Activated CD8-positive, alpha-beta memory T cell treated with anti-CD3 and anti-CD28 coated beads, Interleukin-2, amount 50 U/mL, for 48 hours (primary cell): Measurements from ENCODE around the gene RFK.

Experiments used
- DNase-seq: peaks from one replicate; pipeline ENCODE4 v3.0.0-alpha.2; 2020

The RFK gene

GRCh38 chr9:76405868-76406267 lies 11.6 kb upstream of the RFK start:
- no peak for DNase-seq

DNA sequence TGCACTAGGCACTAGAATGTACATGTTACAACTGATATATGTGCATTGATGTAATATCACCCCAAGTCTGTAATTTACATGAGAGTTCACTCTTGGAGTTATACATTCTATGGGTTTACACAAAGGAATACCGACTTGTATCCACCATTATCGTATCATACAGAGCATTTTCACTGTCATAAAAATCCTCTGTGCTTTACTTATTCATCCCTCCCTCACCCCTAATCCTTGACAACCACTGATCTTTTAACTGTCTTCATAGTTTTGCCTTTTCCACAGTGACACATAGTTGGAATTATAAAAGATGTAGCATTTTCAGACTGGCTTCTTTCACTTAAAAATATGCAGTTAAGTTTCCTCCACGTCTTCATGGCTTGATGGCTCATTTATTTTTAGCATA lies 11.1 kb upstream of the RFK start:
- no peak for DNase-seq

DNA sequence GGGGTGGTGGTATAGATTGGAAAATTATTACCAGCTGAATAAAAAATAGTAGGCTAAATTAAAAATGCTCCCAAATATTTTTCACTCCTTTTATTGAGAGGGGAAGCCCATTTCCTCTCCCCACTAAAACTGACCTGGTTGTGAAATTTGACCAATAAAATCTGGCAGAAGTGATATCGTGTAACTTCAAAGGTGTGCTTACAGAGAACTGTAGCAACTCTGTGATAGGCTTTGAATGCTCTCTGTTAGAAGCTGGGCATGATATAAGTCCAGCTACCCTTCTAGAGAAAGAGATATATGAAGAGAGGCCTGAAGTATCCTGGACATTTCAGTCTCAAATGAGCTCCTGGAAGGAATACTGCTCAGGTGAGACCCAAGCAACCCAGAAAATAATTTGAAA lies 10.2 kb upstream of the RFK start:
- no peak for DNase-seq

- DNase-seq: no peak
Observed at GRCh38 chr9:76403352-76403751, 9.1 kb upstream of the RFK start.

DNA sequence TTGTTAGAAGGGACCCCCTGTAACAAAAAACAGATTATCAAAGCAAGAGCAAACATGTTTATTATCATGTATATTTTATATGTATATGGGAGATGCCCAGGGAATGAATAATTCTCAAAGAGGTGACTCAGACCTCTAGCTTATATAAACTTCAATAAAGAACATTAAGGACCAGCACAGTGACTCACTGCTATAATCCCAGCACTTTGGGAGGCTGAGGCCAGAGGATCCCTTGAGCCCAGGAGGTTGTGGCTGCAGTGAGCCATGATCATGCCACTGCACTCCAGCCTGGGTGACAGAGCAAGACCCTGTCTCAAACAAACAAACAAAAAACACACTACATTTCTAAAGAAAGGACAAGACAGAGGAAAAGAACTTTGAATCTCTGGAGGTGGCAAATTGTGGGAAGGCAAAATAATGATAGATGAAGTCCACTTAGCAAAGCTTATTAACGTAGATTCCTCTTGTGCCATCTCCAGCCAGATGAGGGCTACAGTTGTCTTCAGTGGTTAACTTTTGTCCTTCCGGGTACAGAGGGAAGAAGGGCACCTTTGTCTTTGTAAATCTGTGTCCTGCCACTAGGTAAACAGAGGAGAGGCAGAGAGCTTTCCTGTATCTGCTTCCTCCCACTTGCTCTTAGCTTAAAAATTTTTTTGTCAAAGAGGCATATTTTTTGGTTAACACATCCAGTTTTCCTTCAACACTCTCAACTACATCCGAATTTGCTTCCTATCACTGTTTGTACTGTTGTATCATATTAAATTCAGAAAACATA lies 7.5 kb upstream of the RFK start:
- no peak for DNase-seq

DNA sequence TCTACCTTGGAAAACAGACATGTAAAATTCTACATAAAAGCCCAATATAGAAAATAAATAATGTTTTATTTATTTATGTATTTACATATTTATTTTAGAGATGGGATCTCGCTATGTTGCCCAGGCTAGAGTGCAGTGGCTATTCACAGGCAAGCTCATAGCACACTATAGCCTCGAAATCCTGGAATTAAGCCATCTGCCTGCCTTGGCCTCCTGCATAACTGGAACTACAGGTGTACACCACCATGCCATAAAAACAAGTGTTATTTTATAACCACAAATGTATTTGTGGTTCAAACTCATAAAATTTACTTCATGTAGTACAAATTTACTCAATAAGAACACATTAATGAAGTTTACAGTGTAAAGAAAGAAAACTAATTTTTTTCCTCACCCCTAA lies 7.0 kb upstream of the RFK start:
- no peak for DNase-seq

- DNase-seq: no peak
Observed at GRCh38 chr9:76400534-76401096, 6.4 kb upstream of the RFK start.

DNA sequence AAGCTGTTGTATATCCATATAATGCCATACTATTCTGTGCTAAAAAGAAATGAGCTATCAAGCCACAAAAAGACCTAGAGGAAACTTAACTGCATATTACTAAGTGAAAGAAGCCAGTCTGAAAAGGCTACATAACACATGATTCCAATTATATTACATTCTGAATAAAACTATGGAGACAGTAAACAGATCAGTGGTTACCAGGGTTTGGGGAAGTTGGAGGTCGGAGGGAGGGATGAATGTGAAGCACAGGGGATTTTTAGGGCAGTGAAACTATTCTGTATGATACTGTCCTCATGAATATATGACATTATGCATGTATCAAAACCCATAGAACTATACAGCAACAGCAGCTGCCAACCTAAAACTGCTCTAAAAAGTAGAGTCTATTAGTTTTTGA lies 5.6 kb upstream of the RFK start:
- DNase-seq: no peak

DNA sequence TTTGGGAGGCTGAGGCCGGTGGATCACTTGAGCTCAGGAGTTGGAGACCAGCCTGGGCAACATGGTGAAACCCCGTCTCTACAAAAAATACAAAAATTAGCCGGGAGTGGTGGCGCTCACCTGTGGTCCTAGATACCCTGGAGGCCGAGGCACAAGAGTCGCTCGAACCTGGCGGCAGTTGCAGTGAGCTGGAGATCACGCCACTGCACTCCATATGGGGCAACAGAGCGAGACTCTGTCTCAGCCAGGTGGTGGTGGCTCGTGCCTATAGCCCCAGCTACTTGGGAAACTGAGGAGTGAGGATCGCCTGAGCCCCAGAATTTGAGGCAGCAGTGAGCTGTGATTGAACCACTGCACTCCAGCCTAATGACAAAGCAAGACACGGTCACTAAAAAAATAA lies 2.4 kb upstream of the RFK start:
- no peak for DNase-seq

DNA sequence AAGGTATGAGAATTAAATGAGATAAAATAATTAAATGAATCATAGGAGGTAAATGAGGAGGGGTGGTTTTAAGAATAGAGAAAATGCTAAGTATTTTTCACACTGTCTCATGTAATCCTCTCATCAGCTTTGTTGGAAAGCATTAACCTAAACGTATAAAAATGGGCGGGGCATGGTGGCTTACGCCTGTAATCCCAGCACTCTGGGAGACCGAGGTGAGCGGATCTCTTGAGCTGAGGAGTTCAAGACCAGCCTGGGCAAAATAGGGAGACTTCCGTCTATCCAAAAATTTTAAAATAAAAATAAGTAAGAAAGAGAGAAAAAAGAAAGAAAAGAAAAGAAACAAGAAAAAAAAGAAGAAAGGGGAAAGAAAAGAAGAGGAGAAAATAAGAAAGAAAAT lies 1.9 kb upstream of the RFK start:
- DNase-seq: no peak

- DNase-seq: no peak
Observed at GRCh38 chr9:76395381-76395780, 1.2 kb upstream of the RFK start.

GRCh38 chr9:76394960-76395252 lies 680 bp upstream of the RFK start:
- DNase-seq: peak; percentile 77

- DNase-seq: no peak
Observed at GRCh38 chr9:76390656-76391055, 3.6 kb downstream of the RFK start.

- no peak for DNase-seq
Observed at GRCh38 chr9:76379494-76379893, 14.7 kb downstream of the RFK start.

DNA sequence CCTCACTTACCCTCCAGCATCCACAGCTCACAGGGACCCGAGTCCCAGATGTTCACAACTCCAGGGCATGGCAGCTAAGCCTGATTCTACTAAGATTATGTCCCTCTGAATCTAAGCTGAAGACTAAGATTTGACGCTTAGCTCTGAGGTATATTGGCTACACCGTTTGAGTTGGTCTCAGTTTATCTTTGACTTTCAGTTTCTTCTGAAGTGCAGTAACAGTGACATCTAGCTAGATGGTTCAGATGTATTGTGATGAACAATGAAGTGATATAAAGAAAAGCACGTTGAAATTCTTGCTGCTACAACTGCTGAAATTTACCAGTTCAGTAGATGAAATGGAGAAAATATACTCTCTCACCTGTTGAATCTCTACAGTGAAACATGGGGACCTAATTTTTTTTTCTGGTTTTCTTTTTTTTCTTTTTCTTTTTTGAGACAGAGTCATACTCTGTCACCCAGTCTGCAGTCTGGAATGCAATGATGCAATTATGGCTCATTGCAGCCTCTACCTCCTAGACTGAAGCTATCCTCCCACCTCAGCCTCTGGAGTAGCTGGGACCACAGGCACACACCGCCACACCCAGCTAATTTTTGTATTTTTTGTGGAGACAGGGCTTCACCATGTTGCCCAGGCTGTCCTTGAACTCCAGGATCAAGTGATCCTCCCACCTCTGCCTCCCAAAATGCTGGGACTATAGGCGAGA lies 15.7 kb downstream of the RFK start:
- no peak for DNase-seq

- no peak for DNase-seq
Observed at GRCh38 chr9:76377791-76378190, 16.4 kb downstream of the RFK start.

GRCh38 chr9:76374783-76375559 lies 19.3 kb downstream of the RFK start:
- no peak for DNase-seq

DNA sequence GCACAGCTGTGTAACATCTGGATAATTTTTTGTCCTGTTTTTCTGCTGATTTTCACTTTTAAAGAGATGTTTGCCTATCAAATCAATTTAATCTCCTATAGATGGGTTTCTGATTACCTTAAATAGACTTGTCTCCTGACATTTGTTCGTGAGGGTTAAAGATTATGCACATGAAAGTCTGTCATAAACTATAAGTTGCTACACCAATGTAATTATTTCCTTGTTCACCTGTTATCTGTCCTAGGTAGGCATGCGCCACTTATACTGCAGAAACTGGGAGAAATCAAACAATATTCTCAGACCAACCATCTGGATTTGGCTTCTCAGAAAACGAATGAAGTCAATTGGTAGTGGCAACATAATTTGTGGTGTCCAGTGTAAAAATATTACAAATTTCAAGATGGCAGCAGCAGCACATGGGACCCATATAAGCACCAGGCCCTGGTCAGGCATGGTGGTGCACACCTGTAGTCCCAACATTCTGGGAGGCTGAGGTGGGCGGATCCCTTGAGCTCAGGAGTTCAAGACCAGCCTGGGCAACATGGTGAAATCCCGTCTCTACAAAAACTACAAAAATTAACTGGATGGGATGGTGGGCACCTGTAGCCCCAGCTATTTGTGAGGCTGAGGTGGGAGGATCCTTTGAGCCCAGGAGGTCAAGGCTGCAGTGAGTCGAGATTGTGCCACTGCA lies 20.3 kb downstream of the RFK start:
- DNase-seq: no peak

GRCh38 chr9:76373173-76373783 lies 20.9 kb downstream of the RFK start:
- no peak for DNase-seq

GRCh38 chr9:76372336-76372735 lies 21.9 kb downstream of the RFK start:
- DNase-seq: no peak

- DNase-seq: no peak
Observed at GRCh38 chr9:76371901-76372300, 22.3 kb downstream of the RFK start.

DNA sequence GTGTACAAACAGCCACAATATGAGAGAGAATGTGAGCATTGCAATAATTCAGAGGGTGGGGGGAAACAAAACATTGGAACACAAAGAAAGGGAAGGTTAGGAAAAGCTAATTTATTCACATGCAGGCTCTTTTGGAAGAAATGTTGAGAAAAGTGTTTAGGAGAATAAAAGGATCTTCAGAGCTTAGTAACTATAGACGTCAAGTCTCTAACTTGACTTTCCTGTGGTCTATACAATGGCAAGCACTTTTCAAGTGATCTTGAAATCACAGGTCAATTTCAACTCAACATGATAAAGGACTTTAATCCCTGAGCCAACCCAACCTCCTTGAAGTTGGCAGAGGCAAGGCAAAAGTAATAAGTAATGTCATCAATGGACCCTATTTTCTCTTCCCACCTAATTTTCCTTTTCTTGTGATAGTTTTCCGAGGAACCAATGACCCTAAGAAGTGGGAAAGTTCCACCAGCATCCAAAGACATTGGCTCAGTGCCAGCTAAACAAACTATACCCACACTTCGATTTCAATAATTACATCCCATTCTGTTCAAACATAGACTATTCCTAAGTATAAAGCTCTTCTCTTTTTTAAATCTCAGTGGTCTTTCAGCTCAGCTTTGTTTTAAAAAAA lies 23.7 kb downstream of the RFK start:
- no peak for DNase-seq
